Suprapubic skin (tissue), 4 donors: ENCODE measurements around the gene FZD7.

Experiments used
- EP300 ChIP-seq: sonication (generic); formaldehyde crosslinking; IDR thresholded peaks from one replicate; pipeline ENCODE4 v1.6.1; 2017; ENCODE audit warnings: antibody characterized with exemption
- POLR2AphosphoS5 ChIP-seq, 3 donors: sonication (generic); formaldehyde crosslinking; IDR thresholded peaks; one replicate each; pipeline ENCODE4 v1.6.1; 2017; ENCODE audit warnings: antibody characterized with exemption in 3 of 3
- TF ChIP-seq, protein P1 (sequence below), 2 donors: fragments of 200-600 bp in 1 of 2; fragments of 450-650 bp in 1 of 2; sonication (generic) in 1 of 2; IDR thresholded peaks; one replicate each; pipeline ENCODE4 v1.5.1; 2016 to 2019; ENCODE audit warnings: antibody characterized with exemption in 2 of 2, mild to moderate bottlenecking in 1 of 2, moderate library complexity in 1 of 2

DNA sequence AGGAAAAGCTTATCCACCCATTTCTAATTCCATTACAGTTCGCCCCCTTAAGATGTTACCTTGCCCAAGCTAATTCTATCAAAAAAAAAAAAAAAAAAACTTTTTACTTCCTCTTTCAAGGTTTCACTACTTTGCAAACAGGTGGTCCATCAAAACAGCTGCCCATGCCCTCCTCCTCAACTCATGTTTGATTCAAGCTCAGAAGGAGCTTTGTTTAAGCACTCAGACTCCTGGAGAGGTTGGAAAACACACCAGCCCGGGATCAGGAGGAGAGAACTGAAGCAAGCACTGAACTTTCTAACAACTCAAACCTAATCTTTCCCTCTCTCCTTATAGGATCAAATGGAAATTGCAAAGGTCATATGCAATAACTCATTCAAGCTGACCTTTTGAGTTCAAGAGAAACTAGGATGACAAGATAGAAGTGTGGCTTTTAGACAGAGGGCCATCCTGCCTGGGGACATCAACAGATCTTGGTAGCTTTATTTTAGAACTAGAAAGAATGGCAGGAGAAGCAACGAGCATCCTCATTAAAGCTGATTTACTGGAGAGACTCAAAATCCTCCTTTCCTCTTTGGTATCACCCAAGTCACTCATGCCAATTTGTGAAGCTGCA, 28.3 kb upstream of the FZD7 start:
- TF ChIP-seq, protein P1, sequence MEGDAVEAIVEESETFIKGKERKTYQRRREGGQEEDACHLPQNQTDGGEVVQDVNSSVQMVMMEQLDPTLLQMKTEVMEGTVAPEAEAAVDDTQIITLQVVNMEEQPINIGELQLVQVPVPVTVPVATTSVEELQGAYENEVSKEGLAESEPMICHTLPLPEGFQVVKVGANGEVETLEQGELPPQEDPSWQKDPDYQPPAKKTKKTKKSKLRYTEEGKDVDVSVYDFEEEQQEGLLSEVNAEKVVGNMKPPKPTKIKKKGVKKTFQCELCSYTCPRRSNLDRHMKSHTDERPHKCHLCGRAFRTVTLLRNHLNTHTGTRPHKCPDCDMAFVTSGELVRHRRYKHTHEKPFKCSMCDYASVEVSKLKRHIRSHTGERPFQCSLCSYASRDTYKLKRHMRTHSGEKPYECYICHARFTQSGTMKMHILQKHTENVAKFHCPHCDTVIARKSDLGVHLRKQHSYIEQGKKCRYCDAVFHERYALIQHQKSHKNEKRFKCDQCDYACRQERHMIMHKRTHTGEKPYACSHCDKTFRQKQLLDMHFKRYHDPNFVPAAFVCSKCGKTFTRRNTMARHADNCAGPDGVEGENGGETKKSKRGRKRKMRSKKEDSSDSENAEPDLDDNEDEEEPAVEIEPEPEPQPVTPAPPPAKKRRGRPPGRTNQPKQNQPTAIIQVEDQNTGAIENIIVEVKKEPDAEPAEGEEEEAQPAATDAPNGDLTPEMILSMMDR (IDR thresholded peaks at IDR 0.05), result no peak
- TF ChIP-seq EP300 (no peak), POLR2AphosphoS5 (IDR thresholded peaks at IDR 0.05) (no peak)
